GM18868 (cell line): ENCODE results near the gene ENGASE.
"Not testable (repeated sequence)": the region's sequence is repeated elsewhere in the genome, so short reads cannot be mapped to it uniquely, and the experiment has no call there.

Experiments
- ATAC-seq: cut with Tn5 transposase; IDR thresholded peaks from one replicate; pipeline ENCODE4 v1.9.1; 2021; ENCODE audit warnings: mild to moderate bottlenecking, moderate library complexity; ENCODE audit not compliant: unreplicated experiment

Gene ENGASE, protein sequence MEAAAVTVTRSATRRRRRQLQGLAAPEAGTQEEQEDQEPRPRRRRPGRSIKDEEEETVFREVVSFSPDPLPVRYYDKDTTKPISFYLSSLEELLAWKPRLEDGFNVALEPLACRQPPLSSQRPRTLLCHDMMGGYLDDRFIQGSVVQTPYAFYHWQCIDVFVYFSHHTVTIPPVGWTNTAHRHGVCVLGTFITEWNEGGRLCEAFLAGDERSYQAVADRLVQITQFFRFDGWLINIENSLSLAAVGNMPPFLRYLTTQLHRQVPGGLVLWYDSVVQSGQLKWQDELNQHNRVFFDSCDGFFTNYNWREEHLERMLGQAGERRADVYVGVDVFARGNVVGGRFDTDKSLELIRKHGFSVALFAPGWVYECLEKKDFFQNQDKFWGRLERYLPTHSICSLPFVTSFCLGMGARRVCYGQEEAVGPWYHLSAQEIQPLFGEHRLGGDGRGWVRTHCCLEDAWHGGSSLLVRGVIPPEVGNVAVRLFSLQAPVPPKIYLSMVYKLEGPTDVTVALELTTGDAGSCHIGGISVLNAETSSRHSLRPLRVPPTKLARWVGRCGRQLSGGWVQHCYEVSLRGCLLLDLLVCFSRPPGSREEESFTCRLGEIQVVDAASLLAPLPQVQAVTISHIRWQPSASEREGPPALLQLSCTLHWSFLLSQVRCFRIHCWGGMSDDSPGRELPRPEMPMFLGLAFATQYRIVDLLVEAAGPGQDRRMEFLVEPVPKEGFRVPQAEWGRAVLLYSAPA

DNA sequence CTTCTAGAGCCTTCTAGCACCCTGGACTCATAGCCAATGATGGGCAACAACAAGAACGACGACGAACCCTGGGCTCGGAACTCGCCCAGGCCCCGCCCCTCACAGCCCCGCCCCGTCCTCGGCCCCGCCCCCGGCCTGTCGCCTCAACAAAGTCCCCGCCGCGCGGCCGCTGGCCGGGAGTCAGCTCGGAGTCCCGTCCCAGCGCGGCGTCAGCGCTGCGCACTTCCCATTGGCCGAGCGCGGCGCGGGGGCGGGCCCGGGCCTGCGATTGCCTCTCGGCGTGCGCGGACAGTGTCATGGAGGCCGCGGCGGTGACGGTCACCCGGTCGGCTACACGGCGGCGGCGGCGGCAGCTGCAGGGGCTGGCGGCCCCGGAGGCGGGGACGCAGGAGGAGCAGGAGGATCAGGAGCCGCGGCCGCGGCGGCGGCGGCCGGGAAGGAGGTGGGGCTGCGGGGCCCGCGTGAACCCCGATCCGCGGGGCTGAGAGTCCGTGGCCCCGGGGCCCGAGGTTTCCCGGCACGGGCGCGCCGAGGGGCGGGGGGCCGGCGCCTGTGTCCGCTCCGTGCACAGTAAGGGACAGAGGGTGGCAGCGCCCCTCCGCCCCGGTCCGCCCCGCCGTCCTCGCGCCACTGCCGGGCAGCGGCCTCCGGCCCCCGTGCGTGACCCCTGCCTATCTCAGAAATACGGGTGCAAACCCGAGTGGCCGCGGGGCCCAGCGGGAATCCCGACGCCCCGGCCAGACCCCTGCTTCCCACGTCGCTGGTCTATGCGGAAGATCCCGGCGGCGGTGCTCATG is at the start of gene ENGASE:
Gene ENGASE (plus strand): TSS at position 176 of the 797 bp plus-strand sequence. CDS start 121 bp downstream, at position 297.
- peak; percentile 93 for ATAC-seq

DNA sequence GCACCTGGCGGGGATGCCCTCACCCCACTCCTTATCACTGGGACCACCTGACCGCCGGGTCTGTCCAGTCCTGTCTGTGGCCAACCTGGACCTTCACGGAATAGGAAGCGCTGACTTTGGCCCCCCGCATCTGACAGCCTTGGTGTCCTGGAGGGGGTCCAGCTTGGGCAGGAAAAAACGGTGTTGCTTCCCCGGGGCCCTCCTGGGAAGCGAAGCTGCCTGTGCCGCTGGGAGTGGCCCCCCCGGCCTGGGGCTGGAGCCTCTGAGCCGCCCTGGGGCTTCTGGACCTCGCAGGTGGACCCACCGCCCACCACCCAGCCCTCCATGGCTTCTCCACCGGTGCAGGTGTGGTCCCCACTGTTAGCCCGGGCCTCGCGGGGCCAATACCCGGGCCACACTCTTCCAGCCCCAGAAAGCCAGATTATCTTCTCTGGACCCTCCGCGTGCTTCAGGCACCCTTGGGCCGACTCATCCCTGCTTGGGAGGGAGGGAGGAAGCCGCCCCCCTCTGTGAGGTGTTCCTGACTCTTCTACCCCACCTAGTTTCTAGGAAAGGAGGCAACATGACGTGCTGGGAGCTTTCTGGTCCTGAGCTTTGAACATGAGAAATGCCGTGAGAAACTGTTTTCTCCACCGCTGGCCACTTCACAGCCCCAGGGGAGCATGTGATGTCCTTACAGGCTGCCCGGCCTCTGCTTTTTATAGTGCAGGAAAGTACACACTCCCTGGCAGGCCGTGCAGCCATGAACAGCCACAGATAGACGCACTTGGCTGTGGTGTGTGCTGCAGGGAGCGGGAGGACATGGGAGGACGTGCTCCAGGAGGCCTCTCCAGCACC is 49.5 kb upstream of the ENGASE start:
- ATAC-seq = no peak

DNA sequence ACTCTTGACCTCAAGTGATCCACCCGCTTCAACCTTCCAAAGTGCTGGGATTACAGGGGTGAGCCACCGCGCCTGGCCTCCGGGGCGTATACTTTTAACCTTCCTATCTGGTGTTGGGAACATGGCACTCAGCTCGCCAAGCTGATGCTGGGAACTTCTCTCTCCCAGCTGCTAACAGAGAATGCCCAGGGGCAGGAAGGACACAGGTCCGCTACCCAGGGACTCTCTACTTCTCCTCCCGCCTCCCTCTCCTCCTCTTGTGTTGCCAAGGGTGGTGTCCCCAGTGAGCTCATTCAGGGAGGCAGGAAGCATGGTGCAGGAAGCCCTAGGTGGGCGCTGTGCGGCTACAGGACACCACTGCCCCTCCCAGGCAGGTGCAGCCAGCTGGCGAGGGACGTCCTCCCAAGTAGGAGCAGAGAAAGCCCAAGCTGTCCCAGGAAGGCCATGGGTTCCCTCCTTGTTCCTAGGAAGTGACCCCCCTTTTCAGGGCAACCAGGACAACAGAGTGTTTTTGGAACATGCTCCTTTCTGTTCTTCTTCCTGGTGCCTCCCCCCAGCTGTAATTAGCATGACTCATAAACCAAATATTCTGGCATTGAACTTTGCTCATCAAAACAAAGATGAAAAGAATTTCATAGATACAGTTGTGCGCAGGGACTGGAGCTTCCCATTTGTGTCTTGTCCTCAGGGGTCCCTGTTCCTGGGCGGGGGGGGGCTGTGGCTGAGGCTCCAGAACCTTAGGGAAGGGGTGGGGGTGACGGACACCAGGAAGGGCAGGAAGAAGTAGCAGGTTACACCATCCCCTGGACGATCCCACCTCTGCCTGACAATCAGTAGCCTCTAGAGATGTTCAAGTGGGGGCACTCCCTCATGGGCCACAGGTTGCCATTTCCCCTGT is 48.0 kb upstream of the ENGASE start:
- no peak for ATAC-seq

DNA sequence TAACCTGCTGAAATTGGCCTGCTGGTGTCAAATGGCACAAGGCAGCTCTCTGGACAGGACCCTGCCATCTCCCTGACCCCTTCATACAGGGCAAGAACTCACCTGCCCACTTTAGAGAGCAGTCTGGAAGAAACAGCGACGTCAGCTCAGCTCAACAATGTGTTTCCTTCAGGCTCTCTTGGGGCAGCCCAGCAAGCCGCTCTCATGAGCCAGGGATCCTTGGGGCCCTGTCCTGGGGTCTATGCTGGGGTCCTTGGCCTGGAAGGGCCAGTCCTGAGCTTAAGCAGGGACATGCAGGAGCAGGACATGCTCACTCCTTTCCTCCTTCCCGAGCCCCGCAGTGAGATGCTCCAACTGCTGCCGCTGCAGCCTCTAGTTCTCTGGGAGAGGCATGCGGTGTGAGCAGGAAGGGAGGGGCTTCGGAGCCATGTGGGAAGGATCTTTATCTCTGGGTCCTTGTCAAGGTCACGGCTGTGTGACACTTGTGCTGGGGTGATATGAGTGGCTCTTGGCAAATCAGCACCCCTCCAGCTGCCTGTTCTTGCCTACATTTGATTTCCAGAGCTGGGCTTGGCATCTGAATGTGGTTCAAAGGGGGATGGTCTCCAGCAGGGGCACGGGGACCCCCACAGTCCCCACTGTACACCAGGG is 47.2 kb upstream of the ENGASE start:
- no peak for ATAC-seq

DNA sequence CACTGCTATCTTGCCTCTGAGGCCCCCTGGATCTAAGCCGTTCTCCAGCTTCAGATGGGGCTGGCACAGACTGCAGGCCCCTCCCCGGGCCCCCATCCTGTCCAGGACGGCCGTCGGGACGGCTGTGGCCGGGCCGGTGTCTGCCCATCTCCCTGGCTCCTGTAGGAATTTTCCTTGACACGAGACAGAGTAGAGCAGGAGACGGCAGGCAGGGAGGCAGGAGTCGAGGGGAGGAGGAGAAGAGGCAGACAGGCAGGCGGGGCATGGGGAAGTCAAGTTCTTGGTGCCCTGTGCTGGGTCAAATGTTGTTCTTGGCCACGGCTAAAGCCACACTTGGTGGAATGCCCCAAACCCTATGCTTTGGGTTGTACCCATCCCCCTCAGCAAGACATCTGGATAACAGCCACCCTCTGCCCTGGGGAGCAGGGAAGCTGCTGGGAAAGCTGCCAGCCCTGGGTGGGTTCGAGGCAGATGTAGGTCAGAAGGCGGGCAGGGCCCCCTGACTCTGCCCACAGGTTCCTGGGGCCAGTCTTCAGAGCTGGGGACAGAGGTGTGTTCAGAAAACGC is 46.6 kb upstream of the ENGASE start:
- no peak for ATAC-seq

DNA sequence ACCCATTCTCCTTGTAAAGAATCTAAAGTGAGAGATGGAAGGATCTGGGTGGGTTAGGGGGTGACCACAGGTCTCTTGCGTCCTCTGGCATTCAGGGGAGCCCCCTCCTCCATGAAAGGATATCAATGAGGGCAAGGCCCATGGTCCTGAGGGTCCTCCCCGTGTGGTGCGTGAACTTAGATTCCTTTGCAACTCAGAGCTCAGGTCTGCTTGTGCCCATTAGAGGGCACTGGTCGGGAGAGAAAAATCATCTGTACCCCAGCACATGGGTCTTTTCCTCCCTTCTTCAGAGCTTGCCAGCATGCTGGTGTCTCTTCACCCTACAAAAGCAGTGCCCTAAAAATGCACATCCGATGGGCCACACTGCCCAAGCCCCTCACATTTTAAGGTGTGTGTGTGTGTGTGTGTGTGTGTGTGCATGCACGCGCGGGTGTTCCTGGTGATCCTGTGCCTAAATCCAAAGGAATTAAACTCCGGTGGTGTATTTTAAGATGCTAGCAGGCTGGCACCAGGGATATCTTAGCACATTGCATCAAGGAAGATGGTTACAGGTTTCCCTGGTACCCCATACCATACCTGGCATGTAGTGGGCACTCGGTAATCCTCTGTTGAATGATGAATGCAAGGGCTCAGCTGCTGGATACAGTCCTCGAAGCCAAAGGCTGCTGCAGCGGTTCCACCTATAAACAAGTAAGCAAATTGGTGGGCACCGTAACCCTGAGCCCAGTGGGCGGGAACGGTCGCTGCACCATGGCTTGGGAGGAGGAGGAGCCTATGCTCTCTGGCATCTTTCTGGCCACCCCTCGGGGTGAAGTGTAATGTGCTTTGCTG is 45.9 kb upstream of the ENGASE start:
- no peak for ATAC-seq

DNA sequence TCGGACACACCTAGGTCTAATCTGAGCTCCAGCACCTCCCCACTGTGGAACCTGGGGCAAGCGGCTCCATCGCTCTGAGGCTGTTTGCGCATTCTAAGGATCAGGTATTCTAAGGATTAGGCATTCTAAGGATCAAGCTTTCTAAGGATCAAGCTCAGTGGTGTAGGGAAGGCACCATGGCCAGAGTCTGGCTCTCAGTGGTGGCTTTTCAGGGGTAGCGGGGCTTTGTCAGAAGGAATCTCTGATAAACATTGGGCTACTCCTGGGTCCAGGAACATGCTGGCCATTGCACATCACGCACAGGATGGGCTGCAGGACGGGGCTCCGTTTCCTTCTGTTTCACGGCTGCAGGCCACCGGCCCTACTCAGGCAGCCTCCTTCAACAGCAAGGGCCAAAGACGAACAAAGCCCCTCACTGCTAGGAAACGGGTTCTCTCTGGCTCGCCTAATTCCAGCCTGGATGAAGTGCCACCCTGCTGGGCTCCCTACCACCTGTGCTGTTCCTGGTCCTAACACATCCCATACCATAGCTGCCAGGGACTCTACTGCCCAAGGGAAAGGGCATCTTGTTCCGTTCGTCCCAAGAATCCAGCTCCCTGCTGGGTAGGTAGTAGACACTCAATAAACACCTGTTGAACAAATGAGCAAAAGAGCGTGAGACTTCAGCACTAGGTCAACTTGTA is 45.2 kb upstream of the ENGASE start:
- ATAC-seq = no peak

DNA sequence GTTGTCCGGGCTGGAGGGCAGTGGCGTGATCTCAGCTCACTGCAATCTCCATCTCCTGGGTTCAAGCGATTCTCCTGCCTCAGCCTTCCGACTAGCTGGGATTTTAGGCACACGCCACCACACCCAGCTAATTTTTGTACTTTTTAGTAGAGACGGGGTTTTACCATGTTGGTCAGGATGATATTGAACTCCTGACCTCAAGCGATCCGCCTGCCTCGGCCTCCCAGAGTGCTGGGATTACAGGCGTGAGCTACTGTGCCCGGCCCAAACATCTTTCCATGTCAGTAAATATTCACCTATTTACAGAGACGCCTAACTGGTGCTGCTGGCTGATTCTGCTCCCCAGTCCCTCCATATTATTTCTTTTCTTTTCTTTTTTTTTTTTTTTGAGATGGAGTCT is 44.0 kb upstream of the ENGASE start:
- ATAC-seq = not testable (repeated sequence)

DNA sequence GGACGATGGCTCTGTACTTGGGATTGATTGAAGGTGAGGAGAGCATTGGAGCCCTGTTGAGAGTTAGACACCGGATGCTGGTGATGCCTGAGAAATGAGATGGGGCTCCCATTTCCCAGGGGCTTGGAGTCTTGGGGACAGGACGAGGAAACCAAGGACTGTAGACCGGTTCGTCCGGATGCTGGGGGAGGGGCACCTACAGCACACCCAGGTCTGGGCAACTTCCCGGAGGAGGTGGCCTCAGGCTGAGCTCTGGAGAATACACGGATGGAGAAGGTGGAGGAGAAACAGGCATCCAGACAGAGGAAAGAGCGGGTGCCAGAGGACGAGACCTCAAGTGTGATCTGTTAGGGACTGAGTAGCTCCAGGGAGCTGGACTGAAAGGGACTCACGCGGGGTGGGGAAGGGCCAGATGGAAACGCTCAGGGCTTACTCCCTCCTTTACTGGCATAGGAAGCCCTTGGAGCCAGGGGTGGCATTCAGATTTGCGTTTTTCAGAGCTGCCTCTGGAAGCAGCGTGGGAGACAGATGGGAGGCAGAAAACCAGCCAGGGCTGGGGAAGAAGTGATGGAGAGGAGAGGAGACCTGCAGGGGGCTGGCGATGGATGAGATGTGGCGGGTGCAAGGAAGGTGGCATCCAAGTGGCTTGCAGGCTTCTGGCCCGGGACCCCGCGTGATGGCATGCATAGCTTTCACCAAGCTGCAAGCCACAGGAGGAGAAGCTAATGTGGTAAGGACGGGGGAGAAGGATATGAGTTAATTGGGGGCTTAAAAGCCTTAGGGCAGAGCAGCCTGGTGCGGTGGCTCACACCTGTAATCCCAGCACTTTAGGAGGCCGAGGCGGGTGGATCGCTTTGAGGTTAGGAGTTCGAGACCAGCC is 42.4 kb upstream of the ENGASE start:
- ATAC-seq = no peak

DNA sequence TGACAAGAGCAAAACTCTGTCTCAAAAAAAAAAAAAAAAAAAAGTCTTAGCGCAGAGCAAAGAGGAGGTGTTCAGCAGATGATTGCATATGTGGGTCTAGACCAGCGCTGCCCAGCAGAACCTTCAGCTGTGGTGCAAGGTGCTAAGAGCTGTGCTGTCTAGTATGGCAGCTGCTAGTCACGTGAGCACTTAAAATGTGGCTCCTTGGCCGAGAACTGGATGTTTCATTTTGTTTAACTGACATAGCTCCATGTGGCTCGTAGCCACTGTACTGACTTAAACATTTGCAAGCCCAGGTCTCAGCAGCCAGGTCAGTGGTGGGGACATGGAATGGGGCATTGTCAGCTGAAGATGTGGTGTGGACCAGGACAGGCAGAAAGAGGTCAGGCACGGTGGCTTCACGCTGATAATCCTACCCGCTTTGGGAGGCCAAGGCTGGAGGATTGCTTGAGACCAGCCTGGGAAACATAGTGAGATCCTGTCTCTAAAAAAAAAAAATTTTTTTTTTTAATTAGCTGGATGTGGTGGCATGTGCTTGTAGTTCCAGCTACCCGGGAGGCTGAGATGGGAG is 41.5 kb upstream of the ENGASE start:
- no peak for ATAC-seq

DNA sequence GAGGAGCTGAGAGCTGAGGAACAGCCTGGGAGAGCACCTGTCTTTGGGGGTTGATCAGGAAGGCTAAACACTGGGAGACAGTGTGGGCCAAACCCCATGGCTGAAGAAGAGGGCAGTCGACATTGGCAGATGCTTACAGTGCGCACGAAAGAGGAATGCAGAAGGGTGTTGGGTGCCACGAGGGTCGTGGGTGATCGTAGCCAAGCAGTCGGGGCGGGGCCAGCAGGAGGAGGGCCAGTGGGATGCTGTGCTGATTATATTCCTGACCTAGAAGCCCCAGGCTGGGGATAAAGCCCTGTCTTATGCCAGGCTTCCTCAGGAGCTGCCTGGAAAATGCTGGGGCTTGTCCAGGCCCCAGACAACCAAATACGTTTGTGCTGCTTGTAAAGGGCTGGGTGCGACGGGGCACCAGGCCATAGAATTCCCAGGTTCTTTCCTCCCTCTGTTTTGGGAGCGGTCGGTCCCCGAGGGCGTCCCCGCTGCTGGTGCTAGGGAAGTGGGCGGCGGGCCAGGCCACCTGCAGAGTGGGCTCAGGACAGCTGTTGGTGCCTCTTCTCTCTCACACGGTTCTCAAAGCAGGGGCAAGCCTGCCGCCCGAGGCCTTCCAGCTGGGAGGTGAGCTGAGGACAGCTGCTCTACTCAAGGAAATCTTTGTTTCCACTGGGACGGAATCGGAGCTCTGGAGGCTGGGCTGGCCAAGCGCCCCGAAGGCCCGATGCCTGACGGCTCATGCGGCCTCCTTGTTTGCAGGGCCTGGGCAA is 40.7 kb upstream of the ENGASE start:
- ATAC-seq = no peak

DNA sequence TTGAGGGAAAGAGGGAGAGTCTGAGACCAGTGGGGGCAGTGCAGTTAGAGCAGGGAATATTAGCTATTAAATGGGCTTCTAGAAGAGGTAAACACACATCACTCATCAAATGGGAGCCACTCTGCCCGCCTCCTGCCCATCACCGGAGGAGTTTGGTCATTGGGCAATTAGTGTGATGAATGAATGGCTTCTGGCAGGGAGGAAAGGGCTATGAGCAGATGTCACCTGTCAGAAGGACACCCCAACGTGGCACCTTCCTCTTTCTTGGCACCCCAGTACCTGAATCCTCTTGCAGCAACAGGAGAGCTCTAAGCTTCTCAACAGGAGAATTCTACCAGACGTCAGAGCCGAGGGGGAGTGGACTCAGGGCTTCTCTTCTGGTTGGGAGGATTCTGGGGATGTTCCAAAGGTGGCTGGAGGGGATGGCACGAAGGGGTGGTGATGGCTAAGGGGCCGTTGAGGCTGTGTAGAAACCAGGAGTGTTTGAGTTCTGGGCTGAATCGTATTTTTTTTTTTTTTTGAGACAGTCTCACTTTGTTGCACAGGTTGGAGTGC is 39.6 kb upstream of the ENGASE start:
- ATAC-seq = no peak

DNA sequence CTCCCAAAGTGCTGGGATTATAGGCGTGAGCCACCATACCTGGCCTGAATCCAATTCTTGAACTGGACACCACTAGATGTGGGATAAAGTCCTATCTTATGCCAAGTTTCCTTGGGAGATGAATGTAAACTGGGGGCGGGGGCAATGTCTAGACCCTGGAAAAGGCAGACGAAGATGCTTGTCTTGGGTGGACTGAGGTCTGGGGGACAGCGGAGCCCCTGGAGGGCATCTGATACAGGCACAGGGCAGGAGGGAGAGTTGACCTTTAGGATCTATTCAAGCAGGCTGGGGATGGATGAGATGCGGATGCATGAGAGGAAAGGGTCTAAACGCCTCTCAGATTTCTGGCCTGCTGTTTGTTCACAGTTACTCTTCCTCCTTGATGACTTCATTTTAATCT is 38.9 kb upstream of the ENGASE start:
- no peak for ATAC-seq

DNA sequence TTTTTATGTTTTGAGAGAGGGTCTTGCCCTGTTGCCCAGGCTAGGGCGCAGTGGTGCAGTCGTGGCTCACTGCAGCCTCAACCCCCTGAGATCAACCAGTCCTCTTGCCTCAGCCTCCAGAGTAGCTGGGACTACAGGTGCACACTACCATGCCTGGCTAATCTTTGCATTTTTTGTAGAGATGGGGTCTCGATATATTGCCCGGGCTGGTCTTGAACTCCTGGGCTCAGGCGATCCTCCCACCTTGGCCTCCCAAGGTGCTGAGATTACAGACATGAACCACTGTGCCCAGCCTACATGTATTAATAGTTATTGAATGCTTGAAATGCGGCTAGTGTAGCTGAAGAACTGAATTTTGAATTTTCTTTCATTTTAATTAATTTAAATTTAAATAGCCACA is 38.4 kb upstream of the ENGASE start:
- ATAC-seq = no peak

DNA sequence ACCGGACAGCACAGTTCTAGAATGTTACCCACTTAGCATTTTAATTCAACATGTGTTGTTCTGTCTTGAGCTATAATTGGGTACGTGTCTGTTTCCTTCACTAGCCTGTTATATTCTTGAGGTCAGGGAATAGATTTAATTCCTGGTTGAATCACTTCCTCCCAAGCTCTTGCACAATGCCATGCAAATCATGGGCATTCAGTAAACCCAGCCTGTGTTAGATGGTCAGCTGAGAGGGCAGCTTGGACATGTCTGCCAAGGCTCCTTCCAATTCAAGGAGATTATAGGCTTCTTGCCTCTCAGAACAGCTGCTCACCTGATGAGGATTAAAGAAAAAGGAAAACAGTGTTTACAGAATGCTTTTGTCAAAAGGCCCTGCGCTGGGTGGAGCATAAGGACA is 38.0 kb upstream of the ENGASE start:
- ATAC-seq = no peak
